ENCODE results near the gene TRAPPC2.

The TRAPPC2 gene

GRCh38 chrX:13721819-13722519 is 12.5 kb downstream of the TRAPPC2 start:
- Histone ChIP-seq H3K9ac (no peak overlapping the region), H3K79me2 (ENCODE audit: insufficient read depth, low read depth) (peaks cover 10% of the 10 kb centered on the region; the same call in 1 of the 2 replicates), H3K4me3 (IDR thresholded peaks at IDR 0.05; ENCODE audit: insufficient read depth, low read depth, low read length) (no peak overlapping the region), H4K20me1 (ENCODE audit: insufficient read depth) (no peaks in the 10 kb centered on the region), H3K27ac (no peak overlapping the region), H3K36me3 (ENCODE audit: insufficient read depth) (no peaks in the 10 kb centered on the region), H3K27me3 (ENCODE audit: insufficient read depth, low read depth) (no peaks in the 10 kb centered on the region), H2AFZ (ENCODE audit: low read depth) (no peak overlapping the region), H3K4me1 (ENCODE audit: low read depth, poor library complexity, severe bottlenecking) (peaks cover 6% of the 10 kb centered on the region), H3K4me2 (no peak overlapping the region)
- TF ChIP-seq CTCF (conservative IDR thresholded peaks at IDR 0.05; ENCODE audit: low read depth, low read length): no peak

GRCh38 chrX:13721371-13721770 is 13.0 kb downstream of the TRAPPC2 start:
- H3K4me3 ChIP-seq (IDR thresholded peaks at IDR 0.05; ENCODE audit: insufficient read depth, low read depth, low read length): no peak overlapping the region
- TF ChIP-seq CTCF (conservative IDR thresholded peaks at IDR 0.05; ENCODE audit: low read depth, low read length): no peak
- H3K79me2 ChIP-seq (ENCODE audit: insufficient read depth, low read depth): peaks cover 7% of the 10 kb centered on the region; the same call in 1 of the 2 replicates
- H3K9ac ChIP-seq: no peak overlapping the region
- no peaks in the 10 kb centered on the region for H4K20me1 ChIP-seq (ENCODE audit: insufficient read depth)
- H3K4me2 ChIP-seq: no peak overlapping the region
- no peaks in the 10 kb centered on the region for H3K36me3 ChIP-seq (ENCODE audit: insufficient read depth)
- peaks cover 12% of the 10 kb centered on the region for H3K4me1 ChIP-seq (ENCODE audit: low read depth, poor library complexity, severe bottlenecking)
- no peak overlapping the region for H2AFZ ChIP-seq (ENCODE audit: low read depth)
- H3K27me3 ChIP-seq (ENCODE audit: insufficient read depth, low read depth): no peaks in the 10 kb centered on the region
- H3K27ac ChIP-seq: no peak overlapping the region

- Histone ChIP-seq H3K9ac (no peak overlapping the region), H3K27me3 (ENCODE audit: insufficient read depth, low read depth) (no peaks in the 10 kb centered on the region), H3K4me1 (ENCODE audit: low read depth, poor library complexity, severe bottlenecking) (peaks cover 13% of the 10 kb centered on the region), H3K4me2 (no peak overlapping the region), H3K27ac (no peak overlapping the region), H3K4me3 (IDR thresholded peaks at IDR 0.05; ENCODE audit: insufficient read depth, low read depth, low read length) (no peak overlapping the region), H2AFZ (ENCODE audit: low read depth) (no peak overlapping the region), H4K20me1 (ENCODE audit: insufficient read depth) (no peaks in the 10 kb centered on the region), H3K79me2 (ENCODE audit: insufficient read depth, low read depth) (0 out of 2 replicates have a peak, but pooled peaks cover 7% of the 10 kb centered on the region), H3K36me3 (ENCODE audit: insufficient read depth) (no peaks in the 10 kb centered on the region)
- TF ChIP-seq CTCF (conservative IDR thresholded peaks at IDR 0.05; ENCODE audit: low read depth, low read length): no peak
Measured at GRCh38 chrX:13719192-13719856, 15.1 kb downstream of the TRAPPC2 start.

- Histone ChIP-seq H3K27ac (no peak overlapping the region), H4K20me1 (ENCODE audit: insufficient read depth) (no peaks in the 10 kb centered on the region), H3K9ac (no peak overlapping the region), H2AFZ (ENCODE audit: low read depth) (no peak overlapping the region), H3K27me3 (ENCODE audit: insufficient read depth, low read depth) (no peaks in the 10 kb centered on the region), H3K4me1 (ENCODE audit: low read depth, poor library complexity, severe bottlenecking) (peaks cover 13% of the 10 kb centered on the region), H3K79me2 (ENCODE audit: insufficient read depth, low read depth) (0 out of 2 replicates have a peak, but pooled peaks cover 7% of the 10 kb centered on the region), H3K36me3 (ENCODE audit: insufficient read depth) (no peaks in the 10 kb centered on the region), H3K4me3 (IDR thresholded peaks at IDR 0.05; ENCODE audit: insufficient read depth, low read depth, low read length) (no peak overlapping the region), H3K4me2 (no peak overlapping the region)
- TF ChIP-seq CTCF (conservative IDR thresholded peaks at IDR 0.05; ENCODE audit: low read depth, low read length): no peak
Measured at GRCh38 chrX:13717700-13718472, 16.5 kb downstream of the TRAPPC2 start.

Measured in KMS-11 (cell line).